Activated CD8-positive, alpha-beta memory T cell treated with anti-CD3 and anti-CD28 coated beads, Interleukin-2, amount 50 U/mL, for 24 hours (primary cell): ENCODE results near the gene POU2F1.

Source experiments
- DNase-seq: peaks from one replicate; pipeline ENCODE4 v3.0.0-alpha.2; 2020; ENCODE audit errors: extremely low read depth

Gene POU2F1

GRCh38 chr1:167420510-167420909 lies 199.8 kb downstream of the POU2F1 start:
- DNase-seq = no peak

- DNase-seq = no peak
Observed at GRCh38 chr1:167423684-167424619, 203.3 kb downstream of the POU2F1 start.

- DNase-seq = no peak
Observed at GRCh38 chr1:167425482-167425881, 204.8 kb downstream of the POU2F1 start.

GRCh38 chr1:167426716-167427115 lies 206.0 kb downstream of the POU2F1 start:
- no peak for DNase-seq

- no peak for DNase-seq
Observed at GRCh38 chr1:167427848-167428247, 207.2 kb downstream of the POU2F1 start.

- no peak for DNase-seq
Observed at GRCh38 chr1:167428395-167428794, 207.7 kb downstream of the POU2F1 start.

- no peak for DNase-seq
Observed at GRCh38 chr1:167429612-167430011, 208.9 kb downstream of the POU2F1 start.

- DNase-seq = no peak
Observed at GRCh38 chr1:167430134-167430848, 209.6 kb downstream of the POU2F1 start.

- no peak for DNase-seq
Observed at GRCh38 chr1:167430849-167431242, 210.2 kb downstream of the POU2F1 start.

- DNase-seq = no peak
Observed at GRCh38 chr1:167431261-167431908, 210.7 kb downstream of the POU2F1 start.

- DNase-seq = no peak
Observed at GRCh38 chr1:167431909-167432650, 211.4 kb downstream of the POU2F1 start.

- DNase-seq = no peak
Observed at GRCh38 chr1:167432780-167433179, 212.1 kb downstream of the POU2F1 start.

GRCh38 chr1:167433884-167434283 lies 213.2 kb downstream of the POU2F1 start:
- no peak for DNase-seq

- no peak for DNase-seq
Observed at GRCh38 chr1:167434306-167434705, 213.6 kb downstream of the POU2F1 start.

GRCh38 chr1:167435484-167435883 lies 214.8 kb downstream of the POU2F1 start:
- DNase-seq = no peak

- DNase-seq = no peak
Observed at GRCh38 chr1:167438171-167439138, 217.8 kb downstream of the POU2F1 start.

- DNase-seq = no peak
Observed at GRCh38 chr1:167439301-167439988, 218.8 kb downstream of the POU2F1 start.

- DNase-seq = no peak
Observed at GRCh38 chr1:167440345-167440744, 219.7 kb downstream of the POU2F1 start.

- no peak for DNase-seq
Observed at GRCh38 chr1:167440776-167441175, 220.1 kb downstream of the POU2F1 start.

- no peak for DNase-seq
Observed at GRCh38 chr1:167441222-167441621, 220.5 kb downstream of the POU2F1 start.
